NOMO-1 treated with DMSO at 0.1 percent for 48 hours (cell line): ENCODE results near the gene ATRAID.

Experiments used
- DNase-seq: peaks from one replicate; lab custom pipeline; 2025; ENCODE audit not compliant: unreplicated experiment; lab: John Stamatoyannopoulos, UW

The ATRAID gene

DNA sequence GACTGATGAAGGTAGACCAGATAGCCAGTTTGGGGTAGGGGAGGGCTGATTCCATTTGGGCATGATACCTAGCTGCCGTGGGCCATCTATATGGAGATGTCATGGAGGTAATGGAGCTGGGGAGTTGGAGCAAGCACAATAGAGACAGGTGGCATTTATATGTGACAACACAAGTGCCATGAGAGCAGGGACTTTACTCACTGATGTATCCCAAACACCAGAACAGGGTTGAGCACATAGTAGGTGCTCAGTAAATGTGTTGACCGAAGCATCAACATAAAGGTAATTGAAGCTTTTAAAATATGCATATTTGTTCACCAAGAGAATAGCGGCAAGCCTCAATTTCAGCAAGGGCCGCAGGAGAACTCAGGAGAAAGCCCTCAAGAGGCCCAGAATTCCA is 36.1 kb downstream of the ATRAID start:
- DNase-seq = no peak

DNA sequence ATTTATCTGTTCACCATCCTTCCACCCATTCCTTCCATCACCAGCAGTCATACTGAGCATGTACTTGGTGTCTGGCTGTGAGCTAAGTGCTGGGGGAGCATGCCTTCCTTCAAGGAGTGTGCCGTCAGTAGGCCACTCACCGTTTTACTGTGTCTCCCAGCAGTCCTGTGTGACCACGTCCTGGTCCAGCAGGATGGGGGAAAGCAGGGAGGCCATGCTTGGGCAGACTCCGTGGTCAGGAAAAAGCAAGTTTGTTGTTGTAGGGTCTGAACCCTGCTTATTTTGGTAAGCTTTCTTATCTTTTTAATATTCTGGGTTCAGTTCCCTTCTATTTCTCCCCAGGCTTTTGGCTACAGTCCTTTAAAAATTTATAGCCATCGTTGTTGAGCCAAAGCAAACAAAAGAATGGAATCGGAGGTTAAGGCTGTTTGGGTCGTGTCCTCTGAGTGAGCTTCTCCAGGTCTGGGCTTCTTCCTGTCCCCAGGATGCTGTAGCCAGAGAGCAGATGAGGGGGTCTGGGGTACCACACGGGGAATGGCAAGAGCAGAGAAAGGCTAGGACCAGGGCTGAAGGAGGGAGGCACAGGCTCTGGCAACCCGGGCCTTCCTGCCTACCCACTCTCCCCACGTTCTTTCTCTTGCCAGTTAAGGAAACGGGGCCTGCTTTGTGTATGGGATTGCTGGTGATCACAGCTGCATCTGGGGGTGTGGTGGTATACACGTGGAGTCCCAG is 37.5 kb downstream of the ATRAID start:
- no peak for DNase-seq

DNA sequence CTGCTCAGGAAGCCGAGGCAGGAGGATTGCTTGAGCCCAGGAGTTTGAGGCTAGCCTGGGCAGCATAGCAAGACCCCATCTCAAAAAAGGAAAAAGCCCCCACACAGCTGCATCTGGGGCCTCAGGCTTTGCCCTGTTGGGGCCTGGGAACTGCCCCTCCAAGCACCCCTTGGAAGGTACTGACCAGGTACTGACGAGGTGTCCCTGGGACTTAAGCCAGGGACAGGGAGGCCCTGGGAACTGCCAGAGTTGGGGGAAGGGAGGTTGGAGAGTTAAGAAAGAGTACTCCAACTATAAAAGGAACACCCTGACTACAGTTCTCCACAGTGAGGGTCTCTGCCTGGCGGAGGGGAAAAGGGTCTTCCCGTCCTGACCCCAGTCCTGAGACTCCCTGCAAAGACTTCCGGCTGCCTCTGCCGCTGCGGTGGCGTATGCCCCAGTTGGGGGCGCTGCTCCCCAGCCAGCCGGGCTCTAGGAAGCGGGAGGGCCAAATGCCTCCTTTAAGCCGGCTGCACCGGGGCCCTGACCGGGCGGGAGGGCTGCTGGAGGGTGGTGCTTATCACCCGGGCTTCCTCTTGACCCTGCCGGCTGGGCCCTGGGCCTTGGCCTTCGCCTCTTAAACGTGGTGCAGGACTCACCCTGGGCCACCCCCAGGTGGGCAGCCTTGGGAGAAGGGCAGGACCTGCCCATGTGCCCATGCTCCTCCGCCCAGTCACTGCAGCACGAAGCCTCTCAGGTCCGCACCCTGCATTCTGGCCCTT is 38.2 kb downstream of the ATRAID start:
- peak; percentile 51 for DNase-seq

DNA sequence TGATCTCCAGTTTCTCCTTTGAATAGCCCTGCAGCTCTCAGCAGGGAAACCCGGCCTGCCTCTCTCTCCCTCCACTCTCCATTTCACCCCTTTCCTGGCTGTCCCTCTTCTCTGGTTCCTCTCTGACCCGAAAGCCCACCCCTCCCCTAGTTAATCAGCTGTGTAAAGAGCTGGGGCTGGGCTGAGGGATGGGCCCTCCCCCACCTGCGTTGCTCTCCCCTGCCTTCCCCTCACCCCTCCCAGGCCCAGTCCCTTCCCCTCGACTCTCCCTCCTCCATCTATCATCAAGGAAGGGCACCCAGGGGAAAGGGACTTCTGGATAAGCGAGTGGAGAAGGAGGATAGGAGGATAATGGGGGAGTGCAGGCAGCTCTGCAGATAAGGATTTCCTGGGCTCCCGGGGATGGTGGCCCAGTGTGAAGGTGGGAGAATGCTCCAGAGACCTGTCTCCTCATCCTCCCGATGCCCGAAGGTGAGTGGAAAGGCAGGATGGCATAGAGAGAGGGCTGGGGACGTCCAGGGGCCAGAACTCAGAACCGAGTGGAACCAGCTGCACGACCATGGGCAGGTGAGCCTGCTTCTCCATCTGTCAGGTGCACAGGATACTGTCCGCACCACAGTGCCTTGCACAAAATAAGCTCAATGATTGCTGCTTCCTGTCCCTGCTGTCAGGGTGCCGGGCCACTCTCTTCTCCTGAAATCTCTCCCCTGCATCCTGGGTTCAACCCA is 39.0 kb downstream of the ATRAID start:
- DNase-seq = no peak

DNA sequence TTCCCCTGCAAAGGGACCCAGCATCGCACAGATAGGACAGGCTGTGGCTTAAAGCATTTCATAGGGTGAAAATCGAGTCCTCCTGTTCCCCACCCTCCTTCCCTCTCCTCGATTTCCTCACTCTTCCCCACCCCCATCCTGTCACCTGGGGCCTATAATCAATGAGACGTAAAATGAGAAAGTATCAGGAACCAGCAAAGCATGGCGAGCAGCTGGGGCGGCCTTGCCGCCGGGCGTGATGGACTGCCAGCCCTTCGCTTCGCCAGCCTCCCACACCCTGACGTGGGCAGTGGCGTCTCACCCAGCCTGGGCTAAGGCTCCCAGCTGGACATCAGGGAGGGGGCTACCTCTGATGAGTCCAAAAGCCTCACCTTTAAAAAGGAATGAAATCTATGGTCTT is 39.9 kb downstream of the ATRAID start:
- no peak for DNase-seq

DNA sequence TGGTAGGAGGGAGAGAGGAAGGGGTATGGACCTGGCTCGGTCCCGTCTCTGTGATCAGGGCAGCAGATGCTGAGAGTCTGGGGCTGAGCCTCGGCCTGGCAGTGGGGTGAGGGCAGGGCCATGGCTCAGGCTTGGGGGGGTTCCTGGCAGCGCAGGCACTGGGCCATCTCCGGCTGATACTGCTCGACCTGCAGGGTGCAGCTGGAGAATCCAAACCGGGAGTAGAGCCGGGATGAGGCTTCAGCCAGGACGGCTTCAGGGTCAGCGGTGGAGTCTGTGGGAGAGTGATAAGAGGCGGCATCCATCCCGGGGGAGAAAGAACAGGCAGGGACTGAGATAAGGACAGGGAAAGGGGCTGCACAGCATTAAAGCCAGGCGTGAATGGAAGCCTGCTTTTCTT is 43.3 kb downstream of the ATRAID start:
- no peak for DNase-seq

DNA sequence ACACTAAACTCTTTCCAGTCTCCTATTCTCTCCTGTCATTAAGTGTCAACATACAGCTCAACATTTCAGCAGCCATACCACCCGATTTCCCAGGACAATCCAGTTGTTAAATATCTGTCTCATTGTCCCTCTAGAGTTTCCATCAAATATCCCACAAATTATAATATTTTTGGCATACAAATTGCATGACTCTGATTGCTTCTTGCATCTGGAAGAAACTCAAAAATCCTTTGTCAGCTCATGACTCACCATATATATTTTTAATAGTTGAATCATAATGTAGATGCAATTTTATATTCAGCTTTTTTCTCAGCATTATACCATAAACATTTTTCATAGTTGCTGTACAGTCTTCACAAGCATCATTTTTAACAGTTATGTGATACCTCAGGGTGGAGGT is 43.8 kb downstream of the ATRAID start:
- DNase-seq = no peak

DNA sequence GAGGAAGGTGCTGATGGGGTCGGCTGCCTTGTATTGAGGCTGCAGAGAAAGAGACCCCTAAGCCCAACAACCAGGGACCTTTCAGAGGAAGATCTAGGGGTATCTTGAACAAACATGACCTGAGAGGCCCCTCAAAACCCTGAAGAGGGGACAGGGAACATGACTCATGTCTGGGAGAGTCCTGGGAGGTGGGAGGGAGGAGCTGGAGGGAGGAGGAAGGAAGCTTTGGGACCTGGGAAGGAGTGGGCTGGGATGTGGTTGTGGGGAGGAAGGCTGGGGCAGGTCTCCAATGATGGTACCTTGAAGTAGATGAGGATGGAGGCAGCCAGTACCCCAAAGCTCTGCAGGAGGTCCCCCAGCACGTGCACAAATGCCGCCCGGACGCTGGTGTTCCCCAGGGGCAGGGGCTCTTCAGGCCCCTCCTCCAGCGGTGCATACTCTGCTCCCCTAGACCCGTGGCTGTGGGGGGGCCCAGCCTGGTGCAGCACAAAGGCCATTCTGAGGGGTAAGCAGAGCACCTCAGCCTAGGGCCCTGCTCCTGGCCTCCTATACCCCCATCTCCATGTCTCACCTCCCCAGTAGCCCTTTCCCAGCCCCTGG is 45.1 kb downstream of the ATRAID start:
- DNase-seq = no peak

DNA sequence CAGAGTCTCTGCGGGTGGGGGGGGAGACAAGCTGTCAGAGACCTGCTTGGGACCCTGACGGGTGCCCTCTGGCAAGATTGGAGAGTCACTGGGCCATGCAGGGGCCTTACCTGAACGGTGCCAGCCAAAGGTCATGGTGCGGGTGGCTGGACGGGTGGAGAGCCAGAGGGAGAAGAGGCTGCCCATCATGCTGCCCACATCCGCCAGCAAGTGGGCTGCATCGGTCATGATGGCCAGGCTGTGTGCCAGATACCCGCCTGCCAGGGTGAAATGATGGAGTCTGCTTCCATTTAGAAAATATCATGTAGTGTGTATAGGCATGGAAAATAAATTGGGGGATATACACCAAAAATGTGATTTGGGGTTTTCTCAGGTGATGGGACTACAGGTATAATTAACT is 46.2 kb downstream of the ATRAID start:
- DNase-seq = no peak

DNA sequence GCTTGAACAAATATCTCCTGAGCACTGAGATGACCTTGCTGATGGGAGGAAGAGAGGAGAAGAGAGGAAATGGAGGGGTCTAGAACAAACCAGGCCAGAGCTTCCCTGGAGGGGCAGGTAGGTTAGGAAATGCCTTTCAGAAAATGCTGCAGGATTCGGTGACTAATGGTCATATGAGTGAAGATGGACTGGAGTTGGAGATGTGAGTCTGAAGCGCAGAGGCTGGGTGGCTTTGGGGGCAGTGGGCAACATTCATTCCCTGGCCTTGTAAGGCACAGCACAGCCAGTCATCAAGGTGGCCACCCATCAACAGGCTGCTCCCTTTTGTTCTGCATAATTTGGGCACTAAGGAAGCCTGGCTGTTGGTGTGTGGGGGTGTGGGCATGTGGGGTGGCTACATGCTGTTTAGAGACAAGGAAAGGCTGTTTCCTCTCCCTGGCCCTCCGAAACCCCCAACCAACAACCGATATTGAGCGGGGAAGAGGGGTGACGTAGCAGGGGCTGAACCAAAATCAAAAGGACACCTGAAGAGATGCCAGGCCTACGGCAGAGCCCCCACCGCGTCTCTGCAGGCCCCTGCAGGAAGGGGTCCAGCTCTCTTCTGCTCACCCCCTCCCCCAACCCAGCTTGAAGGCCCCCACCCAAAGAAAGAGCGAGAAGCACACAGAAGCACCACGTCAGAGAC is 49.5 kb downstream of the ATRAID start:
- no peak for DNase-seq

DNA sequence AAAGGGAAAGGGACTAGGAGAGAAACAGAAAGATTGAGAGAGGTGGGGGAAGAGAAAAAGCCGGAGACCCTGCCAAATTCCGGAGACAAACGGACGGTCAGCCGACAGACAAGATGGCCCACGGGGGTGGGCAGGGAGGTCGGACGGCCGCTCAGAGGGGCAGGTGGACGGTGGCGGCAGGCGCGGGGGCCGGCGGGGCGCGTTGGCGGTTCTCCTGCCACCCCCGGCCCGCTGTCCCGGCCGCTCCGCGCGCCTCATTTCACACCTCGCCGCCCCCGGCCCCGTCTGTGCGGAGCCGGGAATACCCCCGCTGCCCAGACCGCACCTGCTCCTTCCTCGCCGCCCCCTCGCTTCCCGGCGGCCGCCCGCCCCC is 50.1 kb downstream of the ATRAID start:
- no peak for DNase-seq

DNA sequence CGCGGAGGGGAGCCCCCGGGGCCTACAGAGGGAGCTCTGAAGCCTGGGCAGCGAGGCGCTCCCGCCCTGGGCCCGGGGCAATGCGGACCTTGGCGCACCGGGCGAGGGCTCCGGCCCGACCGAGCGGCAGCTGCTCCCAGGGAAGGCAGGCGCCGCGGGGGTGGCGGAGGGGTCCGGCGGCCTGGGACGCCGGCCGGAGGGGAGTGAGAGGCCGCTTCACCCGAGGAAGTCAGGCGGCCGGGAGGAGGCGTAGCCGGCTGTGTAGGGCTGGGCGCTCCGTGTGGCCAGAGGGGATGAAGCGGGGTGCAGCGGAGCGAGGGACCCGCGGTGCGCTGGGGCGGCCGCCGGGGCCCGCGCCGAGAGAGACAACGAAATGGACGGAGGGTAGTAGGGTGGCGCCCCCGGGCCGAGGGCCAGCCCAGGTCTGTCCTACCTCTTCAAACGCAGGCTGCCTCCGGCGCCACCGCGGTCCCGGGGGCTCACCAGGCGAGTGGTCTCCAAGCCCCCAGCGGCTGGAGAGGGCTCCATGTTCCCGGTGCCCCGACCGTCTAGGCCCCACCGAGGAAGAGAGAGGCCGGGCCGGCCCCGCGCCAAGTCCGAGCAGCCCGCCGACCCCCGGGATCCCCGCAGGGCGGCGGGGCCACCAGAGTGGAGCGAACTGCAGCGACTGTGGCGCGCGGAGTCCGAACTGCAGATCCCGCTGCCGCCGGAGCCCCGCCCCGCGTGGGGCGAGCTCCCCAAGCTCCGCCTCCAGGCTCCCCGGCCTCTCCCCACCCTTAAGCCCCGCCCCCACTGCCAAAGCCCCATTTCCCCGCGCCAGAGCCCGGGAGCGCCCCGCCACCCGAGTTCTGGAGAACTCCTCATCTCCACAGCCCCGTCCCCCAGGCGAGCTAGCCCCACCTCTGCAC is 50.8 kb downstream of the ATRAID start, which contains the start of gene SLC30A3:
SLC30A3 (minus strand) TSS at position 669 of the 908 bp plus-strand sequence; CDS start at position 528, 141 bp downstream.
- peak; percentile 38 for DNase-seq

DNA sequence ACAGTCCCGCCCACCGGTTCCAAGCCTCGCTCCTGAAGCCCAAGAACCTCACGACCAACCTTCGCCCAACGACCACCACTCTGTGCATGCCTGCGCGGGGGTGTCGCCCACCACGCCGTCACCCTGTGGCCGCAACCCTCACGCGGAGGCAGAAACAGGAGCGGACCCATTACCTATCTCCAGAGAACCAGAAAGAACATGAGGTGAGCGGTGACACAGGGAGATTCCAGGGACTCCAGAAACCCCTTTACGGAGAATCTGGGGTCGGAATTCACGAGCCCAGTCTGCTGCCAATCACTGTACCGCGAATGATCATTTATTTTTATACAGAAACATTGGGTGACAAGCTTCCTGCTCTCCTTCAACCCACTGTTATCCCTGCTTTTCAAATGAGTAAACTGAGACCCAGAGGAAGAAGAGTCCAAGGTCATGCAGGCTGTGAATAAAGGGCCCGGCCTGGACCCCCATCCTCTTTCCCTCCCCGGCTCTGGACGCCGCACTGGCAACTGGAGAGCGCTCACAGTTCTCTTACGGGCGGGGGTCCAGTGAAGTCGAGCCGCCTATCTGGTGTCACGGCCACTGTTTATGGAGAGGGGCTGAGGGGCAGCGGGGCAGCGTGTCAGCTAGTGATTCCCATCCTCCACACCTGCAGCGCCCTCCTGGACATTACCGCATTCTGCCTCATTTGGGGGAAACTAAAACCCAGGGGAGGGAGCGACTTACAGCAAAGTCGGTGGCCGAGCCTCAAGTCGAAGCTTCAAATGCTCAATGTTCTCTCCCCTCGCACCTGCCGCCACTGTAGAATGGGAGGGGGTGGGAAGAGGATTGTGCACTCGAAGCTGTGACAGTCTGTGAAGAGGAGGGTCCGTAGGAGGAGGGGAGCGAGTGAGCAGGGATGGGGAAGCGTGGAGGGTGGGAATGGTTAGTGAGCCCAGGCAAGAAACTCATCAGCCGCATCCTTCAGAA is 51.7 kb downstream of the ATRAID start:
- no peak for DNase-seq

DNA sequence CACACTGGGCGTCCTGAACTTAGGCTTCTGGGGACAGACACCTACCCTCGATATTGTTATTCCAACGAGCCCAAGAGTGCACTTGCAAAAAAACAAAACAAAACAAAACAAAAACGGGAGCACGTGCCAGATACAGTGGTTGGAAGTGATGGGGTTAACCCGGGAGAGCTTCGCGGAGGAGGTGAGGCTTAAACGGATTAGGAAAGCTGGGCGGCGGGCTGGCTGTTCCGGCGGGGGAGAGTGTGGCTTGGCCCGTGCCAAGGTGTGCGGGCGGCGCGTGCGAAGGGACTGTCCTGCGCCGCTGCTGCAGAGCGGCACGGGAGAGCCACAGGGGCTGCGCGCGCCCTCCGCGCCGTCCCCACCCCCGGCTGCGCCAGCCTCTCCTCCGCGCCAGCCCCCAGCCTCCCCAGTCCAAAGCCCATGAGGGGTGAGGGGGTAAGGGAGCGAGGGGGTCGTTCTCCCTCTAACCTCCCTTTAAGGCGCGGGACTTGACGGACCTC is 52.5 kb downstream of the ATRAID start:
- no peak for DNase-seq

DNA sequence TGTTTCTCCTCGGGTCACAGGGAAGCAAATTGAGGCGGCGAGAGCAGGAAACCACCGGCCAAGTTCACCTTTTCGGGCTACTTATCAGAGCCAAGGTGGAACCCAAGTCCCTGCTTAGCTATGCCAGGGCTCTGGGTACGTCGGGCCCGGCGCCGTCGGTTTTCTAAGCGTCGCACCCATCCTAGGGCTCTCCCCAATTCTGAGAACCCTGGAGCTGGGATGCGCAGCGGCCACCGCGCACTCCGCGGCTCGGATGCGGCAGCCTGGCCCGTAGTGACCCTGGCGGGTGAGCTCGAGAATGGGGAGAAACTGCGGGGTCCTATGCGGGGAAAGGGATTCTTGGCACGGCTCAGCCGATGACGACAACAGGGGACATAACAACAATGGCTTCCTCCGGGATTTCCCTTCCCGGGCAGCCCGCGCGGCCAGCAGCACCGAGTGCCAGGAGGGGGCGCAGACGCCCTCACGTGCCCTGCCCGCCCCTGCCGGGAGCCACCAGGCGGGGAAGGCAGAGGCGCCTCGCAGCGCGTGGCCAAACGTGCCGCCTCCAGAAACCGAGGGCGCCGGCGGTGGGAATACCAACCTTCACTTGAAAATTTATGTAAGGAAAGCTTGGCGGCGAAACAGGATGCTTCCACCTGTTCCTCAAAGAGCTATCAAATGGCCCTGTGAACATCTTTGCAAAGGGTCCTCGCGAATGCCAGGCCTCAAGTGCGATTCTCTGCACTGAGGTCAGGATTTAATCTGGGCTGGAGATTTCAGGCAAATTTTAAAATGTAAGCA is 53.1 kb downstream of the ATRAID start:
- no peak for DNase-seq

DNA sequence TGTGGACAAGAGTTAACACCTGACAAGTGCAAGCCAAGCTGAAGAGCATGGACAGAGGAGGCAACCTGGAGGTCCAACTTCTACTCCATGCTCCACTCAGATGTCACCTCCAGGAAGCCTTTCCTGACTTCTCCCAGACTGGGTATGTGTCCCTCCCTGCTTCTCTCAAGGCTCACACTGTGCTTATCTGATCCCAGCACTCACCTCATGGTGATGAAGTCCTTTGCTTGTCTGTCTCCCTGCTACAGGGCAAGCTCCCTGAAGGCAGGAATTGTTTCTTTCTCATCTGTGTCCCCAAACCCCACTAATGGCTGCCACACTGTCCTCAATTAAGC is 53.7 kb downstream of the ATRAID start:
- no peak for DNase-seq
